Measurements from ENCODE around the gene ABCC3. TPM values are rescaled to one million over a fixed set of nuclear protein-coding genes. Genes with fewer than 3 reads are reported as not detected.
A peak's percentile ranks its signal among the peaks of the same experiment; 100 is the strongest.

The ABCC3 gene, protein sequence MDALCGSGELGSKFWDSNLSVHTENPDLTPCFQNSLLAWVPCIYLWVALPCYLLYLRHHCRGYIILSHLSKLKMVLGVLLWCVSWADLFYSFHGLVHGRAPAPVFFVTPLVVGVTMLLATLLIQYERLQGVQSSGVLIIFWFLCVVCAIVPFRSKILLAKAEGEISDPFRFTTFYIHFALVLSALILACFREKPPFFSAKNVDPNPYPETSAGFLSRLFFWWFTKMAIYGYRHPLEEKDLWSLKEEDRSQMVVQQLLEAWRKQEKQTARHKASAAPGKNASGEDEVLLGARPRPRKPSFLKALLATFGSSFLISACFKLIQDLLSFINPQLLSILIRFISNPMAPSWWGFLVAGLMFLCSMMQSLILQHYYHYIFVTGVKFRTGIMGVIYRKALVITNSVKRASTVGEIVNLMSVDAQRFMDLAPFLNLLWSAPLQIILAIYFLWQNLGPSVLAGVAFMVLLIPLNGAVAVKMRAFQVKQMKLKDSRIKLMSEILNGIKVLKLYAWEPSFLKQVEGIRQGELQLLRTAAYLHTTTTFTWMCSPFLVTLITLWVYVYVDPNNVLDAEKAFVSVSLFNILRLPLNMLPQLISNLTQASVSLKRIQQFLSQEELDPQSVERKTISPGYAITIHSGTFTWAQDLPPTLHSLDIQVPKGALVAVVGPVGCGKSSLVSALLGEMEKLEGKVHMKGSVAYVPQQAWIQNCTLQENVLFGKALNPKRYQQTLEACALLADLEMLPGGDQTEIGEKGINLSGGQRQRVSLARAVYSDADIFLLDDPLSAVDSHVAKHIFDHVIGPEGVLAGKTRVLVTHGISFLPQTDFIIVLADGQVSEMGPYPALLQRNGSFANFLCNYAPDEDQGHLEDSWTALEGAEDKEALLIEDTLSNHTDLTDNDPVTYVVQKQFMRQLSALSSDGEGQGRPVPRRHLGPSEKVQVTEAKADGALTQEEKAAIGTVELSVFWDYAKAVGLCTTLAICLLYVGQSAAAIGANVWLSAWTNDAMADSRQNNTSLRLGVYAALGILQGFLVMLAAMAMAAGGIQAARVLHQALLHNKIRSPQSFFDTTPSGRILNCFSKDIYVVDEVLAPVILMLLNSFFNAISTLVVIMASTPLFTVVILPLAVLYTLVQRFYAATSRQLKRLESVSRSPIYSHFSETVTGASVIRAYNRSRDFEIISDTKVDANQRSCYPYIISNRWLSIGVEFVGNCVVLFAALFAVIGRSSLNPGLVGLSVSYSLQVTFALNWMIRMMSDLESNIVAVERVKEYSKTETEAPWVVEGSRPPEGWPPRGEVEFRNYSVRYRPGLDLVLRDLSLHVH (N-terminal part only)
- 100 to 1,000 TPM in 1 of 3 donors, 10 to 100 TPM in 1, 1 to 10 TPM in 1; 6.1 to 122 (median 81.0) TPM for total RNA-seq

DNA sequence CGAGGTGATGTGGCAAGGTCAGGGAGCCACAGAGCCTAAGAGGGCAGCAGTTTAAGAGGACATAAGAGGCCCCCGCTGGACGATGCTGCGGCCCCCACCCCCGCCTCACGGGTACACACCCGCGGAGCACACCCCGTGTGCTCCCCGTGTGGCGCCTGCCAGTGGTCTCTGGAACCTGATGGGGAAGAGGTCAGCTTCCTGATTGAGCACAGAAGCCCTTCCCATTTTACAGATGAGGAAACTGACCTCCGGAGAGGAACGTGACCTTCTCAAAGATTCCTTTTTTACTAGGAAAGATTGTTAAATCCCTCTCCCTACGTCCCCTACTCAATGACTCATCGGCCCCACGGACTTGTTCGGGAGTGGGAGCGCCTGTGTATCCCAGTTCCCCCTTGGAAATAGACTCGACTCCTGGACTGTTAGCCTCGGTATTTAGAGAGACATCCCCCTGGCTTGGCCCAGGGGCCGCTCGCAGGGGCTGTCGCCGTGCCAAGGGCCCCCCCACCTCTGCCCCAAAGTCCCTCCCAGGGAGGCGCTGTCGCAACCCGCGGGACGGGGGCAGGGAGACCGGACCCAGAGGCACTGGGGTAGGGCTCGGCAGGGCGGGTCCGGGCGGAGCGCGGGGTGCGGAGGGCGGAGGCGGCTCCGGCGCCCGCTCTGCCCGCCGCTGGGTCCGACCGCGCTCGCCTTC, at the start of gene ABCC3:
TSS of gene ABCC3 (plus strand) at position 658 of the 691 bp plus-strand sequence. CDS start 56 bp downstream, outside the sequence.
- peak within 1 kb of the TSS; percentile 49 to 81 (median 75) for H3K4me3 ChIP-seq
- H3K27me3 ChIP-seq = no peaks in the 10 kb centered on the region
- H3K27ac ChIP-seq = peak within 1 kb of the TSS; percentile 23 to 42
- no peaks in the 10 kb centered on the region for H3K9me3 ChIP-seq
- peaks cover 13% of the 10 kb centered on the region in 2 donors for H3K4me1 ChIP-seq
- DNase-seq (ENCODE audit: low spot score in 2 of 2) = peak; percentile 60 to 65
- intact Hi-C loops (cut with DNase I; ENCODE audit: low total_unique reads) = loop anchor here (1.0 to 10.0 kb wide), 3 partner anchors 23 to 72 kb away; partner anchors contain the start of gene ANKRD40
- H3K36me3 ChIP-seq = no peaks in the 10 kb centered on the region
- TF ChIP-seq POLR2AphosphoS5 (IDR thresholded peaks at IDR 0.05) = peak in 2 of 3 donors; percentile 14 to 26
- TF ChIP-seq, protein P1, sequence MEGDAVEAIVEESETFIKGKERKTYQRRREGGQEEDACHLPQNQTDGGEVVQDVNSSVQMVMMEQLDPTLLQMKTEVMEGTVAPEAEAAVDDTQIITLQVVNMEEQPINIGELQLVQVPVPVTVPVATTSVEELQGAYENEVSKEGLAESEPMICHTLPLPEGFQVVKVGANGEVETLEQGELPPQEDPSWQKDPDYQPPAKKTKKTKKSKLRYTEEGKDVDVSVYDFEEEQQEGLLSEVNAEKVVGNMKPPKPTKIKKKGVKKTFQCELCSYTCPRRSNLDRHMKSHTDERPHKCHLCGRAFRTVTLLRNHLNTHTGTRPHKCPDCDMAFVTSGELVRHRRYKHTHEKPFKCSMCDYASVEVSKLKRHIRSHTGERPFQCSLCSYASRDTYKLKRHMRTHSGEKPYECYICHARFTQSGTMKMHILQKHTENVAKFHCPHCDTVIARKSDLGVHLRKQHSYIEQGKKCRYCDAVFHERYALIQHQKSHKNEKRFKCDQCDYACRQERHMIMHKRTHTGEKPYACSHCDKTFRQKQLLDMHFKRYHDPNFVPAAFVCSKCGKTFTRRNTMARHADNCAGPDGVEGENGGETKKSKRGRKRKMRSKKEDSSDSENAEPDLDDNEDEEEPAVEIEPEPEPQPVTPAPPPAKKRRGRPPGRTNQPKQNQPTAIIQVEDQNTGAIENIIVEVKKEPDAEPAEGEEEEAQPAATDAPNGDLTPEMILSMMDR (IDR thresholded peaks at IDR 0.05) = no peak

DNA sequence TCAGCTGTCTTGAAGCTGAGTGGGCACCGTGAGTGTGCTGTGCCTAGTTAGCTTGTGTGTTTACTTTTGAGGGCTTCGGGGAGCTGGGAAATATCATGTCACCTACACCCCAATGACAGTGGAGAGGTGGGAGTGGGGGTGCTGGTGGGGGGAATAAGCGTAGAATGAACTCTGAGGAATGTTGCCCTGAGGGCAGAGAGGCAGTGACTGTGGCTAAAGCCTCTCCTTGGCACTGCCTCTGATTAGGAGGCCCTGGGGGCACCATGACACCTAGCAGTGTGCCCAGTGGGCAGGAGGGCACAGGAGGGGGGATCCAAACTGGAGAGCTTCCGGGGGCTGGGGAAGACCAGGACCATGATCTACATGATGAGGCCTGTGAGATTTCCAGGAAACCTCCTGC, 49.3 kb upstream of the ABCC3 start:
- DNase-seq (ENCODE audit: low spot score in 2 of 2) = no peak
- H3K9me3 ChIP-seq = no peaks in the 10 kb centered on the region
- TF ChIP-seq, protein P1 (IDR thresholded peaks at IDR 0.05) = no peak
- no peak for TF ChIP-seq POLR2AphosphoS5 (IDR thresholded peaks at IDR 0.05)
- TF ChIP-seq POLR2A (IDR thresholded peaks at IDR 0.05) = no peak
- H3K36me3 ChIP-seq = no peaks in the 10 kb centered on the region
- H3K4me3 ChIP-seq = no peak overlapping the region
- intact Hi-C loops (cut with DNase I; ENCODE audit: low total_unique reads) = no loop called here
- H3K27me3 ChIP-seq = no peaks in the 10 kb centered on the region
- H3K27ac ChIP-seq = no peak overlapping the region
- no peaks in the 10 kb centered on the region for H3K4me1 ChIP-seq

DNA sequence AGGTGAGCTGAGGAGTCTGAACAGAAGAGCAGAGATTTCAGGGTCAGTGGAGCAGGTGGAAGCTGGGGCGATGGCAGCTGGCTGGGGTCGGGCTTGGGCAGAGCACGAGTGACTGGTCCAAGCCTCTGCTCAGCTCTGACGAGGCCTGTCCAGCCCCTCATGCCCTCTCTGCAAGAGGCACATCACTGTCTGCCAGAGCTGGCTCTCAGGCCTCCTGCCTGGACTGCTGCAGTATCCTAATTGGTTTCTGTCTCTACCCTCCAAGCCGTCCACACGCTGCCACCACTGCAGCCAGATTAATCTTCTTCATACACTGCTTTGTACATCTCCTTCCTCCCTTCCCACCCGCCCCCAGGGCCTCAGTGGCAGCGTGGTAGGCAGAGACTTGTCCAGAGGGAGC, 48.8 kb upstream of the ABCC3 start:
- H3K9me3 ChIP-seq = no peaks in the 10 kb centered on the region
- no peak overlapping the region for H3K4me3 ChIP-seq
- intact Hi-C loops (cut with DNase I; ENCODE audit: low total_unique reads) = no loop called here
- H3K27me3 ChIP-seq = no peaks in the 10 kb centered on the region
- H3K27ac ChIP-seq = no peak overlapping the region
- TF ChIP-seq, protein P1 (IDR thresholded peaks at IDR 0.05) = no peak
- TF ChIP-seq POLR2A (IDR thresholded peaks at IDR 0.05) = no peak
- no peak for TF ChIP-seq POLR2AphosphoS5 (IDR thresholded peaks at IDR 0.05)
- no peak for DNase-seq (ENCODE audit: low spot score in 2 of 2)
- no peaks in the 10 kb centered on the region for H3K36me3 ChIP-seq
- no peaks in the 10 kb centered on the region for H3K4me1 ChIP-seq

DNA sequence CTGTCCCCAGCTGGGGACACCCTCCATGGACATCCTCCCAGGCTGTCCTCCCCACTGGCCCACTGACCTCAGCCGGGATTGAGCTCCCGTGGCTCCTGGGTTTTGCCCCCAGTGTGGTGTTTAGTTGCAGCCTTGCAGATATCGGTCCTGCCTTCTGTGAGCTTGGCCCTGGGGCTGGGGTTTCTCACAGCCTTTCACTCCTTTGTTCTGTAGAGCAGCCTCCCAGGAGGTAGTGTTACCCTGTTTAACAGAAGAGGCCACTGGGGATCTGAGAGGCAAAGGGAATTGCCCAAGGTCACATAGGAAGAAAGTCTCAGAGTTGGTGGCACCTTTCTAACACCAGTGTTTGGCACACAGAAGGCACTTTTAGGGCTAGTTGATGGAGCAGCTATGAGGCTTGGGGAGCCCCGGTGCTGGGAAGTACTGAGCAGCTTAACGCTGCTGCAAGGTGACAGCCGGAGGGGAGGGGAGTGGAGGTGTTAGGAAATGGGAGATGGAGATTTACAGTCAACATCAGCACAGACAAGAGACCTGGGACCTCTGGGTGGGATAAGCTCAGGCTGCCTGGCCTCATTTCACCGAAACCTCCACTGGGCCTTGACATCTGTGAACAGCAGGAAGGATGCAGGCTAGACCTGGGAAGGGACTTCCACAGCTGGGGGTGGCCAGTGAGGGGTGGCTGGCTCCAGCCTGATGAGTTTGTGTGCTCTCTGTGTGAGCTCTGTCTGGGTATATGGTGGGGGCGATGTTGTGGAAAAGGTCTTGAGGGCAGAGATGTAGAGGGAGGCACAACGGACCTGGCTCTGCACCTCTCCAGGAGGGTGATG, 48.0 kb upstream of the ABCC3 start:
- Histone ChIP-seq H3K27me3 (no peaks in the 10 kb centered on the region), H3K27ac (no peak overlapping the region), H3K36me3 (no peaks in the 10 kb centered on the region), H3K9me3 (no peaks in the 10 kb centered on the region), H3K4me3 (no peak overlapping the region), H3K4me1 (no peaks in the 10 kb centered on the region)
- intact Hi-C loops (cut with DNase I; ENCODE audit: low total_unique reads) = no loop called here
- no peak for DNase-seq (ENCODE audit: low spot score in 2 of 2)
- TF ChIP-seq POLR2AphosphoS5 (IDR thresholded peaks at IDR 0.05) (no peak), POLR2A (IDR thresholded peaks at IDR 0.05) (no peak)

All from breast epithelium (tissue), 4 donors.